GM13976 (cell line): Measurements from ENCODE around the gene ATG4A.

Experiments
- DNase-seq: peaks from one replicate; pipeline ENCODE4 v3.0.0; 2012; ENCODE audit warnings: low spot score
- CTCF ChIP-seq: IDR thresholded peaks from 2 replicates; pipeline ENCODE4 v1.5.1; 2012; ENCODE audit warnings: borderline replicate concordance, mild to moderate bottlenecking; ENCODE audit not compliant: insufficient read depth; ENCODE audit errors: extremely low read depth, missing control alignments, control extremely low read depth
- in situ Hi-C: fragments of 300-500 bp; cut with MboI; formaldehyde crosslinking; loops from one replicate; pipeline ENCODE4 v1.12.0; 2022; ENCODE audit warnings: low sequenced_read_pairs, mixed read lengths, inconsistent platforms; ENCODE audit not compliant: unreplicated experiment

Gene ATG4A

GRCh38 chrX:108199041-108199440, 107.5 kb downstream of the ATG4A start:
- in situ Hi-C loops, result no loop called here
- TF ChIP-seq CTCF, result no peak
- DNase-seq, result no peak

- TF ChIP-seq CTCF, result peak; percentile 38
- no peak for DNase-seq
- in situ Hi-C loops, result no loop called here
Observed at GRCh38 chrX:108199691-108200090, 108.1 kb downstream of the ATG4A start.

GRCh38 chrX:108203540-108203939, 112.0 kb downstream of the ATG4A start:
- in situ Hi-C loops, result no loop called here
- TF ChIP-seq CTCF, result no peak
- DNase-seq, result no peak
